ENCODE data around the gene GCN1.

GCN1 gene

DNA sequence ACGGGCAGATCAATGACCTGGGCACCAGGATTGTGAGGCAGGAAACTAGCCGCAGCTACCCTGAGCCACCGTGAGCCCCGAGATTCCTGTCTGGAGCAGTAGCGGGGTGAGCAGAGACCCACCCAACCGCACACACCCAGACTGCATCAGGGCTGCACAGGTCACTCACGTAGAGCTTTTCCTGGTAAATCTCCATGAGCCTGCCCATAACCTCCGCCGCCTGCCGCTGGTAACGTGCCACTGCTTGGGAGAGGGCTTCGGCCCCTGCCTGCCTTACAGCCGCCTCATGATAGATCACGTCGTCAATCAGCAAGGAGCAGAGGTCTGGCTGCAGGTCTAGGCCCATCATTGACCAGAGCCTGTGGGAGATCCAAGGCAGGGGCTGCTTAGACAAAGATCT lies 39.4 kb downstream of the GCN1 start:
- Histone ChIP-seq H3K9ac (no peak overlapping the region), H3K27ac (no peak overlapping the region), H3K27me3 (ENCODE audit: insufficient read depth, low read depth) (no peaks in the 10 kb centered on the region), H3K4me3 (IDR thresholded peaks at IDR 0.05; ENCODE audit: insufficient read depth, low read depth, low read length) (no peak overlapping the region), H3K36me3 (ENCODE audit: insufficient read depth) (no peaks in the 10 kb centered on the region), H3K4me1 (ENCODE audit: low read depth, poor library complexity, severe bottlenecking) (no peaks in the 10 kb centered on the region), H2AFZ (ENCODE audit: low read depth) (no peak overlapping the region), H4K20me1 (ENCODE audit: insufficient read depth) (no peaks in the 10 kb centered on the region), H3K79me2 (ENCODE audit: insufficient read depth, low read depth) (no peaks in the 10 kb centered on the region), H3K4me2 (no peak overlapping the region)
- TF ChIP-seq CTCF (conservative IDR thresholded peaks at IDR 0.05; ENCODE audit: low read depth, low read length), result no peak

- H3K27ac ChIP-seq, result no peak overlapping the region
- no peaks in the 10 kb centered on the region for H3K79me2 ChIP-seq (ENCODE audit: insufficient read depth, low read depth)
- H3K4me1 ChIP-seq (ENCODE audit: low read depth, poor library complexity, severe bottlenecking), result peaks cover 19% of the 10 kb centered on the region
- H2AFZ ChIP-seq (ENCODE audit: low read depth), result no peak overlapping the region
- H3K36me3 ChIP-seq (ENCODE audit: insufficient read depth), result no peaks in the 10 kb centered on the region
- no peak overlapping the region for H3K4me3 ChIP-seq (IDR thresholded peaks at IDR 0.05; ENCODE audit: insufficient read depth, low read depth, low read length)
- no peak overlapping the region for H3K9ac ChIP-seq
- no peaks in the 10 kb centered on the region for H3K27me3 ChIP-seq (ENCODE audit: insufficient read depth, low read depth)
- no peak for TF ChIP-seq CTCF (conservative IDR thresholded peaks at IDR 0.05; ENCODE audit: low read depth, low read length)
- no peaks in the 10 kb centered on the region for H4K20me1 ChIP-seq (ENCODE audit: insufficient read depth)
- H3K4me2 ChIP-seq, result no peak overlapping the region
Measured at GRCh38 chr12:120150919-120151525, 43.5 kb downstream of the GCN1 start.

DNA sequence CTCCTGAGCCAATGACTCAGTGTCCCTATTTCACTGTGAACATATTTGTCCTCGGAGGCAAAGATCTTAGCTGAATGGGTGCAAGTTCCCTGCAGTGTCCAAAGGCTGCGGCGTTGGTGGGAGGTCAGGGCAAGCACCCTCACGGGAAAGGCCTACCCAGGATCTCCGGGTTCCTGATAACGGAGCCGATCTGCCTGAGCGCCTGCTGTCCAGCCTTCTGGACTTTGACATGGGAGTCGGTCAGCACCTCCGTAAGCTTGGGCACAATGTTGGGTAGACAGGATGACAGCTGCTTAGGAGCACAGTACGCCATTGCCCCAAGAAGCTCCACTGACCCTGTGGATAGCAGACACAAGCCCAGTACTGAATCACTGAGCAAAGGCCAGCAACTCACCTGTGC lies 46.5 kb downstream of the GCN1 start:
- Histone ChIP-seq H3K4me1 (ENCODE audit: low read depth, poor library complexity, severe bottlenecking) (peaks cover 19% of the 10 kb centered on the region), H3K9ac (no peak overlapping the region), H4K20me1 (ENCODE audit: insufficient read depth) (no peaks in the 10 kb centered on the region), H3K4me3 (IDR thresholded peaks at IDR 0.05; ENCODE audit: insufficient read depth, low read depth, low read length) (no peak overlapping the region), H3K27me3 (ENCODE audit: insufficient read depth, low read depth) (no peaks in the 10 kb centered on the region), H3K27ac (no peak overlapping the region), H2AFZ (ENCODE audit: low read depth) (no peak overlapping the region), H3K36me3 (ENCODE audit: insufficient read depth) (no peaks in the 10 kb centered on the region), H3K4me2 (no peak overlapping the region), H3K79me2 (ENCODE audit: insufficient read depth, low read depth) (no peaks in the 10 kb centered on the region)
- TF ChIP-seq CTCF (conservative IDR thresholded peaks at IDR 0.05; ENCODE audit: low read depth, low read length), result no peak

- no peaks in the 10 kb centered on the region for H3K36me3 ChIP-seq (ENCODE audit: insufficient read depth)
Measured at GRCh38 chr12:120145164-120145563, 49.4 kb downstream of the GCN1 start.

More at GRCh38 chr12:120145164-120145563, 49.4 kb downstream of the GCN1 start:
- Histone ChIP-seq H3K4me2 (no peak overlapping the region), H4K20me1 (ENCODE audit: insufficient read depth) (no peaks in the 10 kb centered on the region), H3K4me3 (IDR thresholded peaks at IDR 0.05; ENCODE audit: insufficient read depth, low read depth, low read length) (no peak overlapping the region), H3K9ac (no peak overlapping the region), H3K27ac (no peak overlapping the region), H2AFZ (ENCODE audit: low read depth) (no peak overlapping the region), H3K79me2 (ENCODE audit: insufficient read depth, low read depth) (no peaks in the 10 kb centered on the region), H3K27me3 (ENCODE audit: insufficient read depth, low read depth) (no peaks in the 10 kb centered on the region), H3K4me1 (ENCODE audit: low read depth, poor library complexity, severe bottlenecking) (peaks cover 19% of the 10 kb centered on the region)
- no peak for TF ChIP-seq CTCF (conservative IDR thresholded peaks at IDR 0.05; ENCODE audit: low read depth, low read length)

All from KMS-11 (cell line).